ENCODE results near the gene EIF2B1. TPM values are rescaled to one million over a fixed set of nuclear protein-coding genes. Genes with fewer than 3 reads are reported as not detected.

Gene EIF2B1
- total RNA-seq, 1 donor from 2014 or later = 55.2 TPM

DNA sequence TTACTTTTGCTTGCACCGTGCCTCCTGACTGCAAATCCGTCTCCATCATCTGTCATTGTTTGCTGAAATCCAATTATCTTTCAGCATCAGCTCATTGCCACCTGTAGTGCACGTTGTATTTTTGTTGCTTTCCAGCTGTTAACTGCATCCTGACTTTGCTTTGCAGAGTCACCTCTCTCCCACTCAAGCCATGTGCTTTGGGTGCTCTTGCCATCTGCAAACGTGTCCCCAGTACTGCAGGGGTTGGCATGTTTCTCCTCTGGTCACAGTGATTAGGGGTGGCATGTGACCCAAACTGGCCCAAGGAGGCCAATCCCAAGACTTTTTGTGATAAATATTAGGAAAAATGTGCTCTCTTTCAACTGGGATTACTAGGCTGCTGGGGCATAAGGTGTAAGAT, 59.6 kb downstream of the EIF2B1 start:
- TF ChIP-seq POLR2AphosphoS5 (IDR thresholded peaks at IDR 0.05; ENCODE audit: insufficient read depth in 1 of 2, low read depth in 1 of 2) (no peak), POLR2A (IDR thresholded peaks at IDR 0.05) (no peak)
- TF ChIP-seq, protein P1, sequence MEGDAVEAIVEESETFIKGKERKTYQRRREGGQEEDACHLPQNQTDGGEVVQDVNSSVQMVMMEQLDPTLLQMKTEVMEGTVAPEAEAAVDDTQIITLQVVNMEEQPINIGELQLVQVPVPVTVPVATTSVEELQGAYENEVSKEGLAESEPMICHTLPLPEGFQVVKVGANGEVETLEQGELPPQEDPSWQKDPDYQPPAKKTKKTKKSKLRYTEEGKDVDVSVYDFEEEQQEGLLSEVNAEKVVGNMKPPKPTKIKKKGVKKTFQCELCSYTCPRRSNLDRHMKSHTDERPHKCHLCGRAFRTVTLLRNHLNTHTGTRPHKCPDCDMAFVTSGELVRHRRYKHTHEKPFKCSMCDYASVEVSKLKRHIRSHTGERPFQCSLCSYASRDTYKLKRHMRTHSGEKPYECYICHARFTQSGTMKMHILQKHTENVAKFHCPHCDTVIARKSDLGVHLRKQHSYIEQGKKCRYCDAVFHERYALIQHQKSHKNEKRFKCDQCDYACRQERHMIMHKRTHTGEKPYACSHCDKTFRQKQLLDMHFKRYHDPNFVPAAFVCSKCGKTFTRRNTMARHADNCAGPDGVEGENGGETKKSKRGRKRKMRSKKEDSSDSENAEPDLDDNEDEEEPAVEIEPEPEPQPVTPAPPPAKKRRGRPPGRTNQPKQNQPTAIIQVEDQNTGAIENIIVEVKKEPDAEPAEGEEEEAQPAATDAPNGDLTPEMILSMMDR (IDR thresholded peaks at IDR 0.05) = no peak
- Histone ChIP-seq H3K9me3 (no peaks in the 10 kb centered on the region), H3K4me3 (no peak overlapping the region), H3K4me1 (no peaks in the 10 kb centered on the region), H3K27ac (no peak overlapping the region), H3K36me3 (peaks cover 0 to 4% of the 10 kb centered on the region in 2 donors), H3K27me3 (no peaks in the 10 kb centered on the region)
- DNase-seq (ENCODE audit: extremely low spot score in 2 of 2) = no peak
- intact Hi-C loops (cut with DNase I) = no loop called here

DNA sequence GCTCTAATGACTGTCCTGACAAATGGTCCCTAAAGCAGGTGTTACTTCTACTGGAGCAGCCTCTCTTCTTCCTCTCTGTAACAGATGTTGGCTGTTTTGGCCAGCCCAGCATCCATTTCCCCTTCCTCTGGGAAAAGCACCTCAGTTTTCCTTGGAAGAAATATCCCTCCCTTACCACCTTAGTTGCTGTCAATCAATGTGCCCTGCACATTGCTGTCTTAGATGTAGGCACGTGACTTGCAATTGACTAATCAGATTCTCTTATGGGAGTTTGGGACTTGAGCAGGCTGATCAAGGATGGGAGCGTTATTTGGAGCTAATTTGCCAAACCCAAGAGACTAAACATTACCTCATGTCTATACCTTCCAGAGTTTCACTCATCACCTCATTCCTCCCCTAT, 61.1 kb downstream of the EIF2B1 start:
- H3K4me1 ChIP-seq = no peaks in the 10 kb centered on the region
- no peaks in the 10 kb centered on the region for H3K27me3 ChIP-seq
- no peak overlapping the region for H3K27ac ChIP-seq
- TF ChIP-seq POLR2AphosphoS5 (IDR thresholded peaks at IDR 0.05; ENCODE audit: insufficient read depth in 1 of 2, low read depth in 1 of 2) (no peak), POLR2A (IDR thresholded peaks at IDR 0.05) (no peak)
- TF ChIP-seq, protein P1 (IDR thresholded peaks at IDR 0.05) = no peak
- DNase-seq (ENCODE audit: extremely low spot score in 2 of 2) = no peak
- intact Hi-C loops (cut with DNase I) = no loop called here
- peaks cover 0 to 4% of the 10 kb centered on the region in 2 donors for H3K36me3 ChIP-seq
- no peaks in the 10 kb centered on the region for H3K9me3 ChIP-seq
- no peak overlapping the region for H3K4me3 ChIP-seq

DNA sequence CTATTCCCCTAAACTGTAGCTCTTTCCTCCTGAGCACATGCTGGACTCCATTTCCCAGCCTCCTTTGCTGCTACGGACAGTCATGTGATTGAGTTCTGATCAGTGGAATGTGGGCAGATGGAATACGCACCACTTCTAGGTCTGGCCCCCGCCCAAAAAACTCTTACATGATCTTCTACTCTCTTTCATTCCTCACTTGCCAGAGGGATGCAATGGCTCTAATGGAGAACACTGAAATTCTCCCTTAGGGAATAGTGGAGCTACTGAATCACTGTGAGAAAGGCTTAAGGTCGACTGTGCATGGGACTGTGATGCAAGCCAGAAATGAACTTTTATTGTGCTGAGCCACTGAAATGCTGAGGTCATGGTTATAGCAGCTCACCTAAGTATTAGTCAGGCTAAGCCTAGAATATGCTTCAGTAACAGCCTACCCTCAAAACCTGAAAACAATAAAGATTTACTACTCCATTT, 62.1 kb downstream of the EIF2B1 start:
- TF ChIP-seq, protein P1 (IDR thresholded peaks at IDR 0.05) = no peak
- TF ChIP-seq POLR2AphosphoS5 (IDR thresholded peaks at IDR 0.05; ENCODE audit: insufficient read depth in 1 of 2, low read depth in 1 of 2) (no peak), POLR2A (IDR thresholded peaks at IDR 0.05) (no peak)
- intact Hi-C loops (cut with DNase I) = no loop called here
- Histone ChIP-seq H3K4me3 (no peak overlapping the region), H3K9me3 (no peaks in the 10 kb centered on the region), H3K27me3 (no peaks in the 10 kb centered on the region), H3K27ac (no peak overlapping the region), H3K4me1 (no peaks in the 10 kb centered on the region), H3K36me3 (peaks cover 0 to 4% of the 10 kb centered on the region in 2 donors)
- no peak for DNase-seq (ENCODE audit: extremely low spot score in 2 of 2)

Small RNA genes within 50 kb of the gene (small RNA-seq; reads per million reads assigned to genes)
- 0.69 reads per million for gene SNORA9B

Other genes starting within 250 kb of the EIF2B1 start
- gene KMT5A, start 249.6 kb downstream of the EIF2B1 start, total RNA-seq = 42.2 TPM
- gene RILPL2, start 197.0 kb downstream of the EIF2B1 start, total RNA-seq = 9.6 TPM
- gene SNRNP35, start 175.5 kb downstream of the EIF2B1 start, total RNA-seq = 16.9 TPM
- gene RILPL1, start 100.0 kb downstream of the EIF2B1 start, total RNA-seq = 29.7 TPM
- 110 TPM for gene TMED2, start 49.1 kb downstream of the EIF2B1 start, total RNA-seq
- gene DDX55, start 31.6 kb downstream of the EIF2B1 start, total RNA-seq = 16.5 TPM
- 21.1 TPM for gene GTF2H3, start 143 bp upstream of the EIF2B1 start, total RNA-seq
- 6.1 TPM for gene TCTN2, start 37.4 kb upstream of the EIF2B1 start, total RNA-seq
- gene ATP6V0A2, start 78.7 kb upstream of the EIF2B1 start, total RNA-seq = 24.8 TPM
- not detected for gene DNAH10, start 128.6 kb upstream of the EIF2B1 start, total RNA-seq